Hematopoietic multipotent progenitor cell treated with erythropoietin and hydrocortisone succinate and interleukin-3 and kit ligand, for 8 days (in vitro differentiated cells): ENCODE results near the gene NAPG.
A peak's percentile ranks its signal among the peaks of the same experiment; 100 is the strongest.
"Not testable (repeated sequence)": the region's sequence is repeated elsewhere in the genome, so short reads cannot be mapped to it uniquely, and the experiment has no call there.

Experiments
- DNase-seq: peaks from one replicate; pipeline ENCODE4 v3.0.0-alpha.2; 2015

Gene NAPG

GRCh38 chr18:10514601-10515000 lies 11.2 kb upstream of the NAPG start:
- no peak for DNase-seq

- DNase-seq, result no peak
Observed at GRCh38 chr18:10515456-10515855, 10.4 kb upstream of the NAPG start.

- no peak for DNase-seq
Observed at GRCh38 chr18:10516078-10516477, 9.7 kb upstream of the NAPG start.

- peak; percentile 35 for DNase-seq
Observed at GRCh38 chr18:10518595-10519255, 7.1 kb upstream of the NAPG start.

GRCh38 chr18:10519366-10519765 lies 6.5 kb upstream of the NAPG start:
- DNase-seq, result no peak

- DNase-seq, result peak; percentile 85
Observed at GRCh38 chr18:10519999-10520935, 5.6 kb upstream of the NAPG start.

GRCh38 chr18:10521566-10521965 lies 4.3 kb upstream of the NAPG start:
- DNase-seq, result no peak

- no peak for DNase-seq
Observed at GRCh38 chr18:10522574-10522973, 3.3 kb upstream of the NAPG start.

GRCh38 chr18:10523544-10523943 lies 2.3 kb upstream of the NAPG start:
- DNase-seq, result no peak

- DNase-seq, result no peak
Observed at GRCh38 chr18:10524507-10525370, 1.1 kb upstream of the NAPG start.

GRCh38 chr18:10525371-10525691 lies 496 bp upstream of the NAPG start:
- no peak for DNase-seq

GRCh38 chr18:10526561-10526949 lies 728 bp downstream of the NAPG start:
- peak; percentile 47 for DNase-seq

GRCh38 chr18:10528439-10528838 lies 2.6 kb downstream of the NAPG start:
- DNase-seq, result no peak

GRCh38 chr18:10530002-10530401 lies 4.2 kb downstream of the NAPG start:
- no peak for DNase-seq

- peak; percentile 16 for DNase-seq
Observed at GRCh38 chr18:10530852-10531251, 5.0 kb downstream of the NAPG start.

GRCh38 chr18:10533111-10533510 lies 7.3 kb downstream of the NAPG start:
- no peak for DNase-seq

- DNase-seq, result no peak
Observed at GRCh38 chr18:10536280-10536679, 10.5 kb downstream of the NAPG start.

GRCh38 chr18:10537765-10538164 lies 11.9 kb downstream of the NAPG start:
- no peak for DNase-seq

GRCh38 chr18:10539124-10539523 lies 13.3 kb downstream of the NAPG start:
- not testable (repeated sequence) for DNase-seq

- DNase-seq, result no peak
Observed at GRCh38 chr18:10543277-10543676, 17.4 kb downstream of the NAPG start.

GRCh38 chr18:10544093-10544748 lies 18.4 kb downstream of the NAPG start:
- DNase-seq, result no peak

GRCh38 chr18:10546557-10547300 lies 20.9 kb downstream of the NAPG start:
- DNase-seq, result no peak
